HG03039 (cell line): Measurements from ENCODE around the gene DHRS7B.

Source experiments
- ATAC-seq: cut with Tn5 transposase; IDR thresholded peaks from one replicate; pipeline ENCODE4 v1.9.1; 2021; ENCODE audit warnings: mild to moderate bottlenecking, moderate library complexity; ENCODE audit not compliant: unreplicated experiment

The DHRS7B gene

DNA sequence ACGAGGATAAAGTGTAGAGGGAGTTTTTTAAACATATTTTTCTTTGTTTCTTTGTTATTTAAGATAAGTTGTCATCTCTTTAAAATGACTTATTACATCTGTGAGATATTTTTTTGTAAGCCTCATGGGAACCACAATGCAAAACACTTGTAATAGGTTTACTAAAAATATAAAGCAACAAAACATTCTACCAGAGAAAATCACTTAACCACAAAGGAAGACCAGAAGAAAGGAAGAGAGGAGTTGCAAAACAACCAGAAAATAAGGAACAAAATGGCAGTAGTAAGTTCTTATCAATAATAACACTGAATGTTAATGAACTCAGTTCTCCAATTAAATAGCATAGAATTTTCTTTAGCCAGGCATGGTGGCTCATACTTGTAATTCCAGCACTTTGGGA is 22.9 kb downstream of the DHRS7B start:
- ATAC-seq = no peak

DNA sequence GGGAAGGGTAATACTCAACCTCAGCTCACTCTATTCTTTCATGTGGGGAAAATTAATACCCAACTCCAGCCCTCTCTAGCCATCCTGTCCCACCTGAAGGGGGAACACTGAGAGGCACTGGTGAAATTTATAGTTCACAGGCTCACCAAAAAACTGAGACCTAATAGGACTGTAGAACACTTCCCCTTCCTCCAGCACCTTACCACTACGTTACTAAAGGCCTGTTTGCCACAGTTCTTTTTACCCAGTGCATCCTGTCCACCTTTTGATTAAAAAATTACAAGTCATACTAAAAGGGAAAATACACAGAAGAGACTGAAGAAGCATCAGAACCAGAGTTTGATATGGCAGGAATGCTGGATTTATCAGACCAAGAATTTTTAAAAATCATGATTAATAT is 26.0 kb downstream of the DHRS7B start:
- ATAC-seq = no peak

DNA sequence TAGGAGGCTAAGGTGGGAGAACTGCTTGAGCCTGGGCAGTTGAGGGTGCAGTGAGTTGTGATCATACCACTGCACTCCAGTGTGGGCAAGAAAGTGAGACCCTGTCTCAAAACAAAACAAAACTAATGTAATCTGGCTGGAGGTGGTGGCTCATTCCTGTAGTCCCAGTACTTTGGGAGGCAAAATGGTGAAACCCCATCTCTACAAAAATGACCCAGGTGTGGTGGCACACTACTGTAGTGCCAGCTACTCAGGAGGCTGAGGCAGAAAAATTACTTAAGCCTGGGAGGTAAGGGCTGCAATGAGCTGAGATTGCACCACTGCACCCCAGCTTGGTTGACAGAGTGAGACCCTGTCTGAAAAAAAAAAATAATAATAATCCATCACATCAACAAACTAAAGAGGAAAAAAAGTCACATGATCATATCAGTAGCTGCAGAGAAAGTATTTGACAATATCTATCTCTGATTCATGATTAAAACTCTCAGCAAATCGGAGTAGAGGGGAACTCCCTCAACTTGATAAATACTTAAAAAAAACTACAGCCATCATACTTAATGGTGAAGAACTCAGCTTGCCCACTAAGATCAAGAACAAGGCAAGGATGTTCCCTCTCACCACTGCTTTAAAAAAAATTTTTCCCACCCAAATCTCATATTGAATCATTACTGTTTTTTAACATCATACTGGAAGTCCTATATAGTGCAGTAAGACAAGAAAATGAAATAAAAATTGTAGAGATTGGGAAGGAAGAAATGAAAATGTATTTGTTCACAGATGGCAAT is 31.0 kb downstream of the DHRS7B start:
- ATAC-seq = no peak

DNA sequence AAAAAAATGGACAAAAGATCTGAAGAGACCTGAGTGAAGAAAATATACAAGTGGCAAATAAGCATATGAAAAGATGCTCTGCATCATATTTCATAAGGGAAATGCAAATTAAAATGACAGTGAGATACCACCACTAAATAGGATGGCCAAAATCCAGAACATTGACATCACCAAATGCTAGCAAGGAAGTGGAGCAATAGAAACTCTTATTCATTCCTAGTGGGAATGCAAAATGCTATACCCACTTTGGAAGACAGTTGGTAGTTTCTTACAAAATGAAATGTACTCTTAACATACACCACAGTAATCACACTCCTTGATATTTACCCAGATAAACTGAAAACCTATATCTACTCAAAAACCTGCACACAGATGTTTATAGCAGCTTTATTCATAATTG is 33.6 kb downstream of the DHRS7B start:
- ATAC-seq = no peak

DNA sequence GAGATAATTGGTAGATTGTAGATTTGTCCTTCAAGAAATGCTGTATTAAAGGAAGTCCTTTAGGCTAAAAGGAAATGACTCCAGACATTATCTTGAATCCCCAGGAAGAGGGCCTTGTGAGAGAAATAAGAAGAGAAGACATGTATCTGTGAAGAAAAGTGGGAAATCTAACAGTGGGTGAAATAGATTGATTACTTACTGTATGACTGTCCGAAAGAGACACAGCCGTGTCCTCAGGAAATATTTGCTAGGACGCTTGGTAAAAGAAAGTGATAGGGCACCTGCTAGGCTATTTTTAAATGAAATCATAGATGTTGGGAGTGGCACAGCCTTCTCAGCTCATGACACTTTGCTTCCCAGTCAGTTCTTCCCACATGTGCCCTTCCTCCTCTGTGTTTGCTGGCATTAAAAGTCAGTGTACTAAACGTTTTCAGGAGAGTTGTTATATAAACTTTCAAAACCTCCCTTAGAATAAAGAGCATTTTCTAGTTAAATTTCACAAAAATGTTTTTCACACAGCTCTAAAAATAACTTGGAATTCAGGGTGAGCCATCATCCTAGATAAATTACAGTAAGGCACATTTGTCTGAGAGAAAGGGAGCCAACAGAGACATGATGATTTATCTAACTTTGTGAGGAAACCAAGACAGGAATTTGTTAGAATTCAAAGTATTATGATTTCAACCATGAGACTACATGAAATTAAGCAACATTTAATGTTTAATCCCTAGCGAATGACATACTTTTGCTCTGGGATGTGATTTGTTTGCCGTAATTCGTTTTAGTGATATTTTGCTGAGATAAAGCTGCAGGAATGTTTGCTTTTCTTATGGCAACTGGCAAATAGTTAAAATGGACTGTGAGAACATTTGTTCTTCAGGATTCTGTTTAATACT is 35.0 kb downstream of the DHRS7B start:
- no peak for ATAC-seq

DNA sequence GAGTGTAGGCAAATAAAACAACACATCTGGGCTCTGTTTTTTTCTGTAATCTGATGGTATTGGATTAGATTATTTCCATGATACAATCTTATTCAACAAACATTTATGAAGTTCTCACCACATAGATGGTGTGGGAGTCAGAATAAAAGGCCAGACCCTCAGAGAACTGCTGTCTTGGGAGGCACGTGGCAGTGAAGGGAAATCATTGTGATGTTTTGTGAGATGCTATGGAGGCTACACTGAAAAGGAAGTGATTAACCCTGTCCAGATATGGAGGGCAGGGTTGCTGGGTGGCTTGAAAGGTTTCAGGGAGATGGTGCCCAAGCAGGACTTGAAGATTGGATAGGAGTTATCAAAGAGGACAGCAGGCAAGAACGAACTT is 35.6 kb downstream of the DHRS7B start:
- no peak for ATAC-seq

DNA sequence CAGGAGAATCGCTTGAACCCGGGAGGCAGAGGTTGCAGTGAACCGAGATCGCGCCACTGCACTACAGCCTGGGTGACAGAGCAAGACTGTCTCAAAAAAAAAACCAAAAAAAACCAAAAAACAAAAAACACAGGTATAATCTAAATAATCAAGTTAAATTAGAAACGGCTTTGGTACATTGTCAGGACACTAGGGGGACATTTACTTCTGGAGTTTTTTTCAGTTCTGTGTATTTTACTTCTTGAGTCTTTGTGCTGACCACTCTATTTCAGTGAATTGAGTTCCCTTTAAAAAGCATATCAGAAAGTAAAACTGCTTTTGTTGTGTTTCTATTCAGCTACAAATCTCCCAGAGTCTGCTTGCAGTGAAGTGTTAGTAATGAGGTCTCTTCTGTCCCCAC is 36.3 kb downstream of the DHRS7B start:
- no peak for ATAC-seq

DNA sequence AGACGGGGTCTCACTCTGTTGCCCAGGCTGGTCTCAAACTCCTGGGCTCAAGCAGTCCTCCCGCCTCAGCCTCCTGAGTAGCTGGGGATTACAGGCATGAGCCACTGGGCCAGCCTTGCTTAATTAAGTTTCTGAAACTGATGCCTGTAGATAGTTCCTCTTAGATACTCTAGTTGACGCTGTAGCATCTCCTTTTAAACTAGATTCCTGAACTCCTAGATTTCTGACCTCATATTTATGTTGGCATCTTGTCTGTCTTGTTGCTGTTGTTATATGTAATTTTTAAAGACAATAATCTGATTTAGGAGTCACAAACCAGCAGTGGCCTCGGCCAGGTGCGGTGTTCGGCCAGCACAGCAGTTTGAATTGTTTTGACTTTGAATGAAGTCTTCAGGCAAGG is 37.5 kb downstream of the DHRS7B start:
- ATAC-seq = no peak

DNA sequence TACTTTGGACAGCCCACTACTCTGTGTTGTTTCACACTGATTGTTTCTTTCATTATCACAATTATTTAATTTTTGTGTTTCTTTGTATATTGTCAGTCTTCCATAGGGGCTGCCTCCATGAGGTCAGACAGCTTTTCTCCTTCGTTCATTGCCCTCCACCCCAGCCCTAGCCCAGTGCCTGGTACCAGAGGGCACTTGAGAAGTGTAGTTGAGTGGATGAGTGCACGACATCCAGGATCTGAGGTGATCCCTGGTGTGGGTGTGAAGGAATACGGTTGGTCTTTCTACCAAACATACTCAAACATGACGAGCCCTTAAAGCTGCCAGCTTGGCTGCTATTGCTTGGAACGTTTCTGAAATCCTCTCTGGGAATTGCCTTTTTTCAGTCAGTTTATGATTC is 37.9 kb downstream of the DHRS7B start:
- ATAC-seq = no peak

DNA sequence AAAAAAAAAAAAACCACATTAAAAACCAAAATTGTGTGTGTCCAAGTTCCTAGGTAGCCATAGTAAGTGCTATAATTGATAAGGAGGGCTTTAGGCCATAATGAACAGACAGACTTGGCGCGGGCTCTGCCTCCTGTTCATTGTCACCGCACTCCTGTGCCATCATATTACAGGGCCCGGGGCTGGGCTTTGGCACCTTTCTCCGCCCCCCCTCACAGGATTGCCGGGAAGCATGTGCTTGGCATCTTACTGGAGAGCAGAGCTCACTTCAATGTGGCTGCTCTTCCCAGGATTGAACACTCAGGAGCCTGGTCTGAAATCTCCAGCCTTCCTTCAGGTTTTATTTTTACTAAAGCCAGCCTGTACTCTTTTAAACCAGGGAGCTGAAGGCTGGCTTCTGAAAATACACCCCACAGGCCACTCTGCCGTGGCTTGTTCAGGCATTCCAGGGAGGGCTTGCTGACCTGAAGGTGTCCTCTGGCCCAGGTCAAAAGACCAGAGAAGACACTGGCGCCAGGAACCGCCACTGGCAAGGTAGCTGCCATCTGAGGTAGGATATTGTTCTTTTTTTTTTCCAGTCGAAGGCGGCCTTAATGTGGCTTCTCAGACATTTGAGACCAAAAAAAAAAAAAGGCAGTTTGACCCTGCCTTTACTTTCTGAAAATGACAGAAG is 39.3 kb downstream of the DHRS7B start:
- no peak for ATAC-seq

DNA sequence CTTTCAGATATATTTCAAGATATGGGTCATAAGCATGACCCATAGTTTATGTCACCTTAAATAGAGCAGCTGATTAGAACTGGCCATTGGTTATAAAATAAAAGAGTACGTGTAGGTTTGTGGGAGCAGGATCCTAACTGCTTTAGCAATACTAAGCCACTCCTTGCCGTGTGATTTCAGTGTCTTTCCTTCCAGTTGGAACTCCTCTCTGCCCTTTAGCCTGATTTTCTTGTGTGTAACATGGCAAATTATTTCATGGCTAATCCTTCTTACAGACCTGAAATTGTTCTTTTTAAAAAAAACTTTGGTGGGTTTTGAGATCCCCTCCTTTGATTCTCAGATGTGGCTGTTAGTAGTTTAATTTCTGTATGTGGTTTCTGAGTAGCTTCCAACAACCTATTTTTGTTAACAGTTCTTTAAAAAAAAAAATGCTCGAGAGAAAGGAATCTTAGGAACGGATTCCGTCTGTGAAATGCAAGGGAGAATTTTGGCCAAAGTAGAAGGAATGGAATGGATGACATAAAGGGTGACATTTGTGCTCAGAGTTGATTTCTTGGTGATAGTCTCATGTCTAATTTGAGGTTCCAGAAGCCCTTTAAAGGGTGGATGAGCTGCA is 39.9 kb downstream of the DHRS7B start:
- no peak for ATAC-seq

DNA sequence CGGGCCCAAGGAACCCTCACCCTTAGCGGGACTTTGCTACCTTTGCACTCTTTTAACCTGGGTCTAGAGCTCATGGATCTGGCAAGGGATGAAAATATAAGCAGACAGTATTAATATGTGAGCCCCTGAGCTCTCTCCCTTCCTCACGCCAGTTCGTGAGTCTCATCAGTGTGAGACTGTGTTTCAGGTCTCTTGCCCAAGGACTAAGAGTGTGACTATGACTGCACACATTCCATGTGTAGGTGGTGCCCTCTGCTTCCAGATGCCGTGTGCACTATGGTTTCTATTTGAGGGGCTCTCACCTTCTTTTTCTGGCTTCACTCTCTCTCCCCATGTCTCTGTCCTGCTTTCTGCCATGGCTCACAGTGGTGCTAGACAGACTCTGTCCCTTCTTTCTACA is 40.5 kb downstream of the DHRS7B start:
- ATAC-seq = no peak

DNA sequence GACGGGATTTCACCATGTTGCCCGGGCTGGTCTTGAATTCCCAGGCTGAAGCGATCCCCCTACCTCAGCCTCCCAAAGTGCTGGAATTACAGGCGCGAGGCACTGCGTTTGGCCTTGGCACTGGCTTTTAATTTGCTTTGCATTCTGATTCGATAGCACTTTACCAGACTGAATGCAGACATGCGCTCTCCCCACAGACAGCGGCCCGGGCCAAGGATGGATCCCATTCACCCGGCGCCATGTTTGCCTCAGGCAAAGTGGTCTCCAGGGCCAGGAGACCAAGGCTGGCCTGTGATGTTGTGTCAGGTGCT is 41.7 kb downstream of the DHRS7B start:
- no peak for ATAC-seq

DNA sequence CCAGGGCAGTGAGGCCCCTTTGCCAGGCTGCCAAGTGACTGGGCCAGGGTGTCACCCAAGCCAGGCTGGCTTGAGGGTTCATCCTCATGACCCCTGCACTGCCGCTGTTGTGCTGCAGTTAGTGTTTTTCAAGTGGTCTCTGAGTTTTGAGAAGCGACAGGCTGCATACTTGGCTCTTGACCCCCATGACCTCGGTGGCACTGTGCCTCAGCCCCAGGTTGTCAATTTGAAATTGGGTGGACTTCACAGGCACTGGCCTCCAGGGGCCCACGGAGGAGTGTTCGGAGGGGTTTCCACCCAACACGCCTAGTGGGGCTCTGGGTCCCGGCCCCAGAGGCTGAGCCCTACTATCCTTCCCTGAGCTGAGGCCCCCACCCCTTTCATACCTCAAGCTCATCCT is 42.7 kb downstream of the DHRS7B start:
- no peak for ATAC-seq

DNA sequence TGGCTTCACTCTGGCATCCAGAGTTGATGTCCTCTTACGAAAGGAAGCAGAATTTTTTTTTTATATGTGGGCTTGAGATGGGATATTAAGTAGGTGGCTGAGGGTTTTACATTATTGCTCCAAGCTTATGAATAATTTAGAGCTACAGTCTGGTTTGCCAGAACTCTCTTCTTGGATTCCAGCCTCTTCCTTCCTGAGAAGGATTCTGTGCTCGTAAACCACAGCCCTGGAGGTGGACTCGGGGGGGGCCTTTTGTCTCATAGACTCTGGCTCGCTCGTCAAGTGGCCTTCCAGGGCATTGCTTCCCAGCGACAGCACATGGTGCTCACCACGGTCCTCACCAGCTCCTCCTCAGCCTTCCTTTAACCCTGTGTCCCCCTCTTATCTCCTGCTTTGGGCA is 44.0 kb downstream of the DHRS7B start:
- no peak for ATAC-seq

DNA sequence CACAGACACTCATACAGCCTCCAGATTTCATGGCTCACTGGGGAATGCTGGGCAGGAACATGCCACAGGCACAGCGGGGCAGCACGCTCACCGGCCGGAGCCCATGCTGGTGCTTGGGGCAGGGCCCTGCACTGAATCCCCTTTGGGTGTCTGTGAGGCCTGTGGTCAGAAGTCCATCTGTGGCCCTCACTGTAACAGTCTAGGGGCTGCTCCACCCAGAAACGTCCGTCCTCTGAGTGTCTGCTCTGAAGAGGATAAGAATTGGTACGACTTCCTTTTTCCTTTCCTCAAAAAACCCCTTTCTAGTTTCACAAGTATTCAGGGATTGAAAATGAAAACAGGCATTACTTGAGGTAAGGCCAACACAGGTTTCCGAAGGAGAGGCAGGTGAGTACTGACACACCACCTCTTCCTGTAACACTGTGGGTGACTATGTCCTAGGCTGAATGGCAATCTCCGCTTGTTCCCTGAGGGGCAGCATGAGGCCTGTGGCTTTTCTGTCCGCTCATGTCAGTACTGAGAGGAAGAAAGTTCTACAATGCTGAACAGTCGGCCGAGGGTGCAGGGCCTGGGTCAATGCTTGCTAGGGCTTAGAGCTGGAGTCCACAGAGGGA is 44.7 kb downstream of the DHRS7B start:
- ATAC-seq = peak; percentile 71

DNA sequence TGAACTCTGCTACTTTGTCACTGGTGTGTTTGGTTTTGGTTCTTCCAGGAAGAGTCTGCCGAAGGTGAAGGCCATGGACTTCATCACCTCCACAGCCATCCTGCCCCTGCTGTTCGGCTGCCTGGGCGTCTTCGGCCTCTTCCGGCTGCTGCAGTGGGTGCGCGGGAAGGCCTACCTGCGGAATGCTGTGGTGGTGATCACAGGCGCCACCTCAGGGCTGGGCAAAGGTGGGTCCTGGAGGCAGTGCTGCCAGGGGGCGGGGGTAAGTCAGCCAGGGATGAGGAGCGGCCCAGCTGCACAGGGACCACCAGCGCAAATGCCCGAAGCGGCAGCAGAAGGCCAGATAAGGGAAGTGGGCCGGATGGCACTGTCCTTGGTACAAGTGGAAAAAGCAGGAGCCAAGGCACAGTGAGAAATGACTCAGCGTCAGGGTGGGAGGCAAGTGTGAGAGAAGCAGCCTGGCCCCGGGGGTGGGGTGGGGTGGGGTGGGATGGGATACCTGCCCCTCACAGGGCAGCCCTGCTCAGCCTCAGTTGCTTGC is 45.3 kb downstream of the DHRS7B start:
- no peak for ATAC-seq

DNA sequence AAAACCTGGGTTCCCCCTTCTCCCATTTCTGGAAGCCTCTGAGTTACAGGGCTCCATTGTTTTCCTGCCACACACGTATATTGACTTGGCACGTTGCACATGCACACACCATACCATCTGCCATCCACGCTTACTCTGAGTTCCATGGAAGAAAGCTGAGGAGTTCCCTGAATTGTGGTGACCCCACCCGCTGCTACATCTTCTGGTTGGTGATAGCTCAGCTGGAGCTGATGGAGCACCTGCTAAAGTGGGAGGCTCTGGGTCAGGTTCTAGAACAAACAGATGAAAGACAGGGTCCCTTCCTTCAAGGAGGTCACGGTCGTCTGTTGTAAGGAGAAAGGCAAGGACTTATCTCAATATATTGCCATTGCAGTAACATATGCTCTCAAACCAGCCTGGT is 46.1 kb downstream of the DHRS7B start:
- ATAC-seq = no peak

DNA sequence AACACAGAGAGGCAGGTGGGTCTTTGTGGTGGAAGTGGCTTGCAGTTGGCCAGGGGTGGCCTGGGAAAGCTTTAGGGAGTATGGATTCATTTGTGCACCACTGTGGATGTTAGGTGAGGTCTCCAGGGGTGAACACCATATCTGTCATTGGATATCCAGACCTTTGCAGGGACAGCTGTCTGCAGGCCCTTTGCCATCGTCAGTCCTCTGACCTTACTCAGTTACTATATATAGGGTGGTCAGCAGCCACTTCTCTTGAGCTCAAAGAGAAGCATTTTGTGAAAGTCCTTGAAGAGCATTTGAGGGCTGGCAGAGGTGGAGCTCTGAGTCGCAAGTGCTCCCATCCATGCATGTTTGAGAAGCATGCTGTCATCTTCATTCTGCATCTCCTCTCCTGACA is 46.8 kb downstream of the DHRS7B start:
- no peak for ATAC-seq

DNA sequence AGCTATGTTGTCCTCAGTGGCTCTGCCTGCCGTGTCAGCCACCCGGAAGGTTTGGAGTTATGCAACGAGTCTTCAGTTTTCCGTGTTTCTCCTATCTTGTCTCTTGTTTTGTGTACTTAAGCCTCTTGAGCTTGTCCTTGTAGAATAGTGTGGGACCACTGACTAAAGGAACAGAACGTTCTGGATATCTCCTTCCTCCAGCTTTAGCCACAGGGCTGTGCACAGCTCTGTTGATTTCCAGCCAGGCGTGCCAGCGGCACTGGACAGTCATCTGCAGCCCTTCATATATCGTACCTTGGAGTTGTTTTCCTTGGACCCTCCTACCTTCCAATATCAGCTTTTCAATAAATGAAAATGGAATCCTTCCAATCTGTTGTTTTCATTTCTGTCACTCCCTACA is 47.4 kb downstream of the DHRS7B start:
- ATAC-seq = no peak

DNA sequence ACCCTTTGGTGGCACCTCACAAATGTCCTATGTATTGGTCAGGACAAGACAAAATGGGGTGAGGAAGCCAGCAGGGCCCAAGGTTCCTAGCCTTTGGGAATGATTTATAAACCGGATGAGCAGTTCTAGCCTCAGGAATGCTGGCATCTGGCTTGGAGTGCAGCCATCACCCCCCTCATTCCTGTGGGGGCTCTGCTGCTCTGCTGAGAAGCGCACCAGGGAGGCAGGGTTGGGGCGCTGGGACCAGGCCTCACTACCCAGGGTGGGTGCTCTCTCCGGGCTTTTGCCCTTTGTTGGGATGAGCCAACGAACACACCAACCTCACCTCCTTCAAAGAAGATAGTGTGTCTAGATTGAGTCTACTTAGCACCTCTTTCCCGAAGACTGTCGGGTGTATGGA is 47.9 kb downstream of the DHRS7B start:
- ATAC-seq = no peak
